ENCODE data around the gene ICA1.

GRCh38 chr7:8111282-8111960, 150.5 kb downstream of the ICA1 start:
- no peak for TF ChIP-seq CTCF (IDR thresholded peaks at IDR 0.05)
- TF ChIP-seq EZH2 (IDR thresholded peaks at IDR 0.05), result no peak

Measured in neural progenitor cell (in vitro differentiated cells).